OCI-LY3 (cell line): ENCODE results near the gene S100A6.

Source experiments
- H2AFZ ChIP-seq: fragments of 200-600, 300-600 bp; shearing (Covaris generic); 2 replicates; pipeline ENCODE4 v1.6.0; 2014; ENCODE audit warnings: antibody characterized with exemption, low read depth, low read length
- H3K27ac ChIP-seq: fragments of 200-600, 300-600 bp; sonication (generic); 2 replicates; pipeline ENCODE4 v1.5.1; 2014; ENCODE audit warnings: mild to moderate bottlenecking, low read length, moderate library complexity, mixed read lengths
- H3K27me3 ChIP-seq: fragments of 200-600, 300-600 bp; sonication (generic); 2 replicates; pipeline ENCODE4 v1.6.1; 2014; ENCODE audit warnings: low read depth, low read length, mixed read lengths
- H3K36me3 ChIP-seq: fragments of 200-600, 300-600 bp; sonication (generic); replicated peaks from 2 replicates; pipeline ENCODE3; 2014; ENCODE audit warnings: low read depth, low read length, mixed read lengths
- H3K4me1 ChIP-seq: fragments of 300-600, 200-600 bp; sonication (generic); 2 replicates; pipeline ENCODE4 v1.6.1; 2014; ENCODE audit warnings: low read length, mixed read lengths
- H3K4me2 ChIP-seq: fragments of 200-600, 300-600 bp; sonication (generic); 2 replicates; pipeline ENCODE4 v1.6.1; 2014; ENCODE audit warnings: low read length, mixed read lengths
- H3K4me3 ChIP-seq: fragments of 300-600, 200-600 bp; sonication (generic); 2 replicates; pipeline ENCODE4 v1.5.1; 2014; ENCODE audit warnings: antibody characterized with exemption, mild to moderate bottlenecking, low read length, moderate library complexity
- H3K79me2 ChIP-seq: fragments of 300-600, 200-600 bp; shearing (Covaris generic); 2 replicates; pipeline ENCODE4 v1.6.1; 2014; ENCODE audit warnings: mild to moderate bottlenecking, low read length, mixed read lengths
- H3K9ac ChIP-seq: fragments of 300-600, 200-600 bp; shearing (Covaris generic); 2 replicates; pipeline ENCODE4 v1.6.0; 2014; ENCODE audit warnings: mild to moderate bottlenecking, low read length, moderate library complexity
- H3K9me3 ChIP-seq: fragments of 200-600, 300-600 bp; shearing (Covaris generic); 2 replicates; pipeline ENCODE4 v1.6.1; 2014; ENCODE audit warnings: low read length, mixed read lengths; ENCODE audit not compliant: insufficient read depth
- H4K20me1 ChIP-seq: fragments of 200-600, 300-600 bp; sonication (generic); 2 replicates; pipeline ENCODE4 v1.6.1; 2016; ENCODE audit warnings: low read length, mixed read lengths; ENCODE audit not compliant: insufficient read depth
- CTCF ChIP-seq: fragments of 200-600, 300-600 bp; sonication (generic); IDR thresholded peaks from 2 replicates; pipeline ENCODE4 v1.5.1; 2014; ENCODE audit warnings: antibody characterized with exemption, low read length, low read depth
- EZH2phosphoT487 ChIP-seq: fragments of 200-600 bp; shearing (Covaris generic); IDR thresholded peaks from 2 replicates; pipeline ENCODE4 v1.6.1; 2018; ENCODE audit warnings: antibody characterized with exemption, mixed run types, low read depth

S100A6 gene

GRCh38 chr1:153547560-153548551, 12.1 kb upstream of the S100A6 start:
- peaks cover 14% of the 10 kb centered on the region for H3K36me3 ChIP-seq
- no peak overlapping the region for H3K27ac ChIP-seq
- peaks cover 36% of the 10 kb centered on the region for H3K4me1 ChIP-seq
- no peaks in the 10 kb centered on the region for H3K79me2 ChIP-seq
- H3K9me3 ChIP-seq = no peaks in the 10 kb centered on the region
- H3K4me2 ChIP-seq = no peak overlapping the region
- H4K20me1 ChIP-seq = no peaks in the 10 kb centered on the region
- H3K27me3 ChIP-seq = no peaks in the 10 kb centered on the region
- TF ChIP-seq CTCF = no peak
- TF ChIP-seq EZH2phosphoT487 = no peak
- no peak overlapping the region for H2AFZ ChIP-seq
- H3K4me3 ChIP-seq = no peak overlapping the region
- H3K9ac ChIP-seq = no peak overlapping the region

GRCh38 chr1:153546796-153547559, 11.2 kb upstream of the S100A6 start:
- Histone ChIP-seq H3K79me2 (no peaks in the 10 kb centered on the region), H3K4me1 (peaks cover 36% of the 10 kb centered on the region), H3K36me3 (peaks cover 14% of the 10 kb centered on the region), H3K4me3 (no peak overlapping the region), H3K4me2 (peak overlapping the region; percentile 83), H4K20me1 (no peaks in the 10 kb centered on the region), H3K27me3 (no peaks in the 10 kb centered on the region), H3K9ac (no peak overlapping the region), H3K9me3 (no peaks in the 10 kb centered on the region), H2AFZ (no peak overlapping the region), H3K27ac (no peak overlapping the region)
- no peak for TF ChIP-seq CTCF
- no peak for TF ChIP-seq EZH2phosphoT487

DNA sequence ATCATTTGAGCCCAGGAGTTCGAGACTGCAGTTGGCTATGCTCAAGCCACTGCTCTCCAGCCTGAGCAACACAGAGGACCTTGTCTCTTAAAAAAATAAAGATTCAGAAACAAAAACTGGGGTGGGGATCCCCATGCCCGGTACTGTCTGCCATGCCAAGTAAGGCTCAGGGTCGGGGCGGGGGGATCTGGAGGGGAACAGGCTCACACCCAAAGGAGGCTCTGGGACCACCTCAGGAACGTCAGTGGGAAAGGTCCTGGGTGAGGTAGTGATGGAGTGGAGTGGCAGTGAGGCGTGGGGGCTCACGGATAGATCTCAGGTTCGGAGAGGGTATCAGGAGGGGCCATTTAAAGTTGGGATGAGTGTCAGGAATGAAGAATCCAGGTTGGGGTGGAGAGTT, 10.6 kb upstream of the S100A6 start:
- no peak overlapping the region for H2AFZ ChIP-seq
- peak overlapping the region; percentile 83 for H3K4me2 ChIP-seq
- peaks cover 36% of the 10 kb centered on the region for H3K4me1 ChIP-seq
- no peaks in the 10 kb centered on the region for H3K27me3 ChIP-seq
- H4K20me1 ChIP-seq = no peaks in the 10 kb centered on the region
- peaks cover 14% of the 10 kb centered on the region for H3K36me3 ChIP-seq
- H3K79me2 ChIP-seq = no peaks in the 10 kb centered on the region
- peak overlapping the region; percentile 84 for H3K9ac ChIP-seq
- no peak for TF ChIP-seq CTCF
- TF ChIP-seq EZH2phosphoT487 = no peak
- peak overlapping the region; percentile 72 for H3K4me3 ChIP-seq
- no peaks in the 10 kb centered on the region for H3K9me3 ChIP-seq
- H3K27ac ChIP-seq = peak overlapping the region; percentile 74; the same call in 1 of the 2 replicates
